ENCODE results near the gene EXOSC3.

The EXOSC3 gene

DNA sequence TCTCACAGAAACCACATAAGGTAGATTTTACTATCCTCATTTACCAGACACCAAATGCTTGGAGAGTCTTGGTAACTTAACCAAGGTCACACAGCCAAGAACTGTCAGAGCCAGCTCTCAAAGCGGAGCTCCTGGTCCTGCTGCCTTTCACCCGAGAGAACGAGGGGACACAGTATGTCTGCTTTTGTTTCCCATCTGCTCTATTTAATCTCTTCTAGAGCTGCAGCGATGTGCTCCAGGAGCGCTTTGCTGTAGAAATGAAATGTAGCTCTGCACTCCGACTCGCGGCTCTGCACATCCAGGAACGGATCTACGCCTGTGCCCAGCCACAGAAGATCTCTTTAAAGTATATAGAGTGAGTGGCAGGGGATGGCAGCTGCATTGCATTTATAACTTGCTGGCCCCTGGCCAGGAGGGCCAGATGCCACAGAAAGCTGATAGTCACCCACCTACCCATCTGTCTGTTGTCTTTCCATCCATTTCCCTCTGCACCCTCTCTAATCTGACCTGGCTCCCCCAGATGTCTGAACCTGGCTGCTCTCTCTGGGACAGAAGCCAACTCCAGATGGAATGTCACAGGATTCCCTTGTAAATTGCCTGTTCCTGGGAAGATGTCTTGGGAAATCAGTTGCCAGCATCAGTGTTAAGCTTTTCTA is 52.6 kb downstream of the EXOSC3 start:
- no peak for DNase-seq (ENCODE audit: low read depth)

DNA sequence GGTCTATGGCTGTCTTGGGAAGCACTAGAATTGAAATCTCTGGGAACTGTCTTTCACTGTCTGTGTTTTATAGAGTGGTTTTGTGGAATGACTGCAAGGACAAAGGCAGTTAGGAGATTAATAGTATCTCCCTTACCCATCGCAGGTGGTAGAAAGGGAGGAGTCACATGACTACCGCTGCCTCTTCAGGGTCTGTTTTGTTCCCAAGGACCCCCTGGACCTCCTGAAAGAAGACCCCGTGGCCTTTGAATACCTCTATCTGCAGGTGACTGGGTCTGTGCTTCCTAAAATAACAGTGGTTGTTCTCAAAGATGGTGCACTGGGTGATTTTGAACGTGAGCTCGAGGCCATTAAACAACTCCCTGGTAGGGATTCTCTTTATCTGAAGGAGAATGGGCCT is 54.0 kb downstream of the EXOSC3 start:
- DNase-seq (ENCODE audit: low read depth), result no peak

DNA sequence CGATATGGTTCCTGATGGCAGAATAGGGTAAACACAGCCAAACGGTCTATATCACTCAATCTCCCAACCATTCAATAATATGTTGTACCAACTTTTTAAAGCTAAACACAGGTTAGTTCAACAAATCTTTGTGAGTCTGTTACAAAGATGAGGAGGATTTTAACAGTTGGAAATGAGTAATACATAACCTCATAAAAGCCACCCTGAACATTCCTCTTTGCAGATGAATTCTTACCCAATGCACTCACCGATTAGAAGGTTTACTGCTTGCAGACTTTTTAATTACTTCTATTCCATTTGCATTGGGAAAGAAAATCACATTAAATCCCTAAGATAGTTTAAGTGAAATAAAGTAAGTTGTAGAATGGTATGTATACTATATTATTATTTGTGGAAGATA is 54.6 kb downstream of the EXOSC3 start:
- DNase-seq (ENCODE audit: low read depth), result peak; percentile 26

All from amniotic epithelial cell (primary cell).